Upper lobe of right lung (tissue), 1 donor: Measurements from ENCODE around the gene EDDM13. TPM values are rescaled to one million over a fixed set of nuclear protein-coding genes. Genes with fewer than 3 reads are reported as not detected.
A peak's percentile ranks its signal among the peaks of the same experiment; 100 is the strongest.

Source experiments
- ATAC-seq: fragments of 200-7000 bp; cut with Tn5 transposase; one replicate; pipeline ENCODE4 v1.9.1; 2020; ENCODE audit warnings: mild to moderate bottlenecking, moderate library complexity
- DNase-seq: peaks from one replicate; pipeline ENCODE4 v3.0.0-alpha.2; 2020
- H3K27ac ChIP-seq: fragments of 200-600 bp; one replicate; pipeline ENCODE4 v1.8.0; 2022
- H3K27me3 ChIP-seq: fragments of 200-600 bp; one replicate; pipeline ENCODE4 v1.8.0; 2022; ENCODE audit warnings: mild to moderate bottlenecking
- H3K36me3 ChIP-seq: fragments of 200-600 bp; one replicate; pipeline ENCODE4 v1.8.0; 2022
- H3K4me1 ChIP-seq: fragments of 200-600 bp; one replicate; pipeline ENCODE4 v1.8.0; 2022
- H3K4me3 ChIP-seq: fragments of 200-600 bp; one replicate; pipeline ENCODE4 v1.8.0; 2022; ENCODE audit warnings: mild to moderate bottlenecking
- H3K9me3 ChIP-seq: fragments of 200-600 bp; one replicate; pipeline ENCODE4 v1.8.0; 2022
- CTCF ChIP-seq: fragments of 200-600 bp; IDR thresholded peaks from one replicate; pipeline ENCODE4 v1.8.0; 2022; ENCODE audit warnings: antibody characterized with exemption
- intact Hi-C: fragments of 100-400 bp; cut with DNase I; formaldehyde crosslinking; loops from one replicate; pipeline ENCODE4 v1.11.0; 2022
- total RNA-seq: library from RNA; stranded (reverse); fragmentation: NEBNext Ultra II Directional; extraction: Animal tissue kit (Norgen Biotek cat#: 25700); gene quantifications from one replicate; pipeline ENCODE4 v1.2.1, GENCODE V29; 2021
- donor health status: DM: no; HTN: yes; CAD: no; lungs with severe emphysema.

Gene EDDM13
- total RNA-seq, 1 donor from 2014 or later: 1.1 TPM

GRCh38 chr19:56297010-56297409 lies 24.5 kb downstream of the EDDM13 start:
- H3K36me3 ChIP-seq: peaks cover 4% of the 10 kb centered on the region
- no peaks in the 10 kb centered on the region for H3K9me3 ChIP-seq
- H3K4me1 ChIP-seq: peaks cover under 1% of the 10 kb centered on the region
- ATAC-seq: no peak
- DNase-seq: no peak
- H3K27me3 ChIP-seq: no peaks in the 10 kb centered on the region
- no peak overlapping the region for H3K4me3 ChIP-seq
- intact Hi-C loops: no loop called here
- TF ChIP-seq CTCF: no peak
- H3K27ac ChIP-seq: no peak overlapping the region

- no peak for TF ChIP-seq CTCF
- H3K27me3 ChIP-seq: no peaks in the 10 kb centered on the region
- H3K36me3 ChIP-seq: peaks cover 4% of the 10 kb centered on the region
- no peak overlapping the region for H3K27ac ChIP-seq
- intact Hi-C loops: no loop called here
- no peak for ATAC-seq
- no peak for DNase-seq
- H3K4me1 ChIP-seq: peaks cover 3% of the 10 kb centered on the region
- H3K4me3 ChIP-seq: no peak overlapping the region
- H3K9me3 ChIP-seq: no peaks in the 10 kb centered on the region
Observed at GRCh38 chr19:56299688-56300087, 27.1 kb downstream of the EDDM13 start.

- TF ChIP-seq CTCF: no peak
- H3K27me3 ChIP-seq: no peaks in the 10 kb centered on the region
- intact Hi-C loops: no loop called here
- peaks cover 3% of the 10 kb centered on the region for H3K4me1 ChIP-seq
- H3K4me3 ChIP-seq: no peak overlapping the region
- DNase-seq (no peak), ATAC-seq (no peak)
- H3K36me3 ChIP-seq: no peaks in the 10 kb centered on the region
- H3K9me3 ChIP-seq: no peaks in the 10 kb centered on the region
- peak overlapping the region; percentile 42 for H3K27ac ChIP-seq
Observed at GRCh38 chr19:56301155-56301554, 28.6 kb downstream of the EDDM13 start.

GRCh38 chr19:56301886-56302620 lies 29.5 kb downstream of the EDDM13 start:
- ATAC-seq: peak; percentile 67

GRCh38 chr19:56304243-56304642 lies 31.7 kb downstream of the EDDM13 start:
- no peak for DNase-seq
- Histone ChIP-seq H3K9me3 (no peaks in the 10 kb centered on the region), H3K27ac (no peak overlapping the region), H3K36me3 (no peaks in the 10 kb centered on the region), H3K4me1 (peaks cover 3% of the 10 kb centered on the region), H3K4me3 (no peak overlapping the region), H3K27me3 (no peaks in the 10 kb centered on the region)
- ATAC-seq: no peak
- TF ChIP-seq CTCF: no peak
- intact Hi-C loops: no loop called here

More at GRCh38 chr19:56301886-56302620, 29.5 kb downstream of the EDDM13 start:
- DNase-seq: no peak
- Histone ChIP-seq H3K9me3 (no peaks in the 10 kb centered on the region), H3K4me3 (no peak overlapping the region), H3K4me1 (peaks cover 3% of the 10 kb centered on the region), H3K27me3 (no peaks in the 10 kb centered on the region), H3K27ac (peak overlapping the region; percentile 42), H3K36me3 (no peaks in the 10 kb centered on the region)
- TF ChIP-seq CTCF: no peak
- intact Hi-C loops: no loop called here
